ENCODE results near the gene SST.
"Not testable (repeated sequence)": the region's sequence is repeated elsewhere in the genome, so short reads cannot be mapped to it uniquely, and the experiment has no call there.

Gene SST

DNA sequence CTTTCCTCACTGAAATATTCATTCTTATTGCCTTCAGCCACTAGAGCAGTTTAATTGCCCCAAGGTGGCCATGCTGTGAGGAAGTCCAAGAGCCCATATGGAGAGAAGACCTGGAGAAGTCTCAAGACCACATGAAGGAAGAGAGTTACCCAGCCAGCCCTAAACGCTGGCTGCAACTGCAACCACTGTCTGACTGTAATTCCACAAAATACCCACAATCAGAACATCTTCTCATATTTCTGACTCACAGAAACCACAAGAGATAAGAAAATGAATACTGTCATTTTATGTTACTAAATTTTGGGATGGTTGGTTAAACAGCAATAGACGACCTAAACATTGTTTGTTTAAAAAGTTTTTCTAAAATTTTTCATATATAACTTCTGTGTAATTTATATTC lies 14.7 kb upstream of the SST start:
- Histone ChIP-seq H3K27me3 (ENCODE audit: low read depth, low read length) (peaks cover 48% of the 10 kb centered on the region), H4K20me1 (ENCODE audit: insufficient read depth, low read length) (no peaks in the 10 kb centered on the region), H3K36me3 (replicated peaks; ENCODE audit: low read depth, low read length) (no peaks in the 10 kb centered on the region), H3K27ac (ENCODE audit: low read length) (no peak overlapping the region), H3K9ac (ENCODE audit: low read length) (no peak overlapping the region), H3K4me2 (ENCODE audit: low read length) (no peak overlapping the region), H2AFZ (ENCODE audit: low read depth, low read length) (no peak overlapping the region), H3K4me1 (ENCODE audit: low read length) (peaks cover 6% of the 10 kb centered on the region), H3K79me2 (ENCODE audit: low read length) (no peaks in the 10 kb centered on the region), H3K4me3 (ENCODE audit: low read length) (no peak overlapping the region), H3K9me3 (ENCODE audit: insufficient read depth, low read length) (no peaks in the 10 kb centered on the region)
- no peak for TF ChIP-seq EZH2phosphoT487 (IDR thresholded peaks at IDR 0.05; ENCODE audit: low read depth)
- TF ChIP-seq, protein P1, sequence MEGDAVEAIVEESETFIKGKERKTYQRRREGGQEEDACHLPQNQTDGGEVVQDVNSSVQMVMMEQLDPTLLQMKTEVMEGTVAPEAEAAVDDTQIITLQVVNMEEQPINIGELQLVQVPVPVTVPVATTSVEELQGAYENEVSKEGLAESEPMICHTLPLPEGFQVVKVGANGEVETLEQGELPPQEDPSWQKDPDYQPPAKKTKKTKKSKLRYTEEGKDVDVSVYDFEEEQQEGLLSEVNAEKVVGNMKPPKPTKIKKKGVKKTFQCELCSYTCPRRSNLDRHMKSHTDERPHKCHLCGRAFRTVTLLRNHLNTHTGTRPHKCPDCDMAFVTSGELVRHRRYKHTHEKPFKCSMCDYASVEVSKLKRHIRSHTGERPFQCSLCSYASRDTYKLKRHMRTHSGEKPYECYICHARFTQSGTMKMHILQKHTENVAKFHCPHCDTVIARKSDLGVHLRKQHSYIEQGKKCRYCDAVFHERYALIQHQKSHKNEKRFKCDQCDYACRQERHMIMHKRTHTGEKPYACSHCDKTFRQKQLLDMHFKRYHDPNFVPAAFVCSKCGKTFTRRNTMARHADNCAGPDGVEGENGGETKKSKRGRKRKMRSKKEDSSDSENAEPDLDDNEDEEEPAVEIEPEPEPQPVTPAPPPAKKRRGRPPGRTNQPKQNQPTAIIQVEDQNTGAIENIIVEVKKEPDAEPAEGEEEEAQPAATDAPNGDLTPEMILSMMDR (IDR thresholded peaks at IDR 0.05; ENCODE audit: low read depth, low read length) = no peak

DNA sequence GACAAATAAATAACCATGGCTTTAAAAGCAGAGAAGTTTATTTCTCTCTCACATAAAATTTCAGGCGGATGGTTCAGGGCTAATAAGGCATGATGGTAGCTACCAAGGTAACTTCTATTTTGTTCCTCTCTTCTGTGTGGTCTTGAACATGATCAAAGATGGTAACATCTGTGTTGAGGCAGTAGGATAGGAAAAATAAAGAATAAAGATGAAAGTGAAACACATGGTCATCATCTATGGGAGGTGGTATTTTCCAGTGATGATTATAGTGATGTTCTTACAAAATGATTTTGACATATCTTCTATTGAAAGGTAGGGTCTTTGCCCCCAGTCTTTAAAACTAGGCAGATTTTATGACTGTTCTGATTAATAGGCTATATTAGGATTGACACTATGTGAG lies 14.2 kb upstream of the SST start:
- no peaks in the 10 kb centered on the region for H3K36me3 ChIP-seq (replicated peaks; ENCODE audit: low read depth, low read length)
- H3K79me2 ChIP-seq (ENCODE audit: low read length) = no peaks in the 10 kb centered on the region
- no peak overlapping the region for H3K9ac ChIP-seq (ENCODE audit: low read length)
- peaks cover 44% of the 10 kb centered on the region for H3K27me3 ChIP-seq (ENCODE audit: low read depth, low read length)
- no peak overlapping the region for H3K4me2 ChIP-seq (ENCODE audit: low read length)
- H2AFZ ChIP-seq (ENCODE audit: low read depth, low read length) = no peak overlapping the region
- no peaks in the 10 kb centered on the region for H3K9me3 ChIP-seq (ENCODE audit: insufficient read depth, low read length)
- no peaks in the 10 kb centered on the region for H4K20me1 ChIP-seq (ENCODE audit: insufficient read depth, low read length)
- peaks cover 7% of the 10 kb centered on the region for H3K4me1 ChIP-seq (ENCODE audit: low read length)
- H3K4me3 ChIP-seq (ENCODE audit: low read length) = no peak overlapping the region
- TF ChIP-seq, protein P1 (IDR thresholded peaks at IDR 0.05; ENCODE audit: low read depth, low read length) = no peak
- no peak for TF ChIP-seq EZH2phosphoT487 (IDR thresholded peaks at IDR 0.05; ENCODE audit: low read depth)
- no peak overlapping the region for H3K27ac ChIP-seq (ENCODE audit: low read length)

DNA sequence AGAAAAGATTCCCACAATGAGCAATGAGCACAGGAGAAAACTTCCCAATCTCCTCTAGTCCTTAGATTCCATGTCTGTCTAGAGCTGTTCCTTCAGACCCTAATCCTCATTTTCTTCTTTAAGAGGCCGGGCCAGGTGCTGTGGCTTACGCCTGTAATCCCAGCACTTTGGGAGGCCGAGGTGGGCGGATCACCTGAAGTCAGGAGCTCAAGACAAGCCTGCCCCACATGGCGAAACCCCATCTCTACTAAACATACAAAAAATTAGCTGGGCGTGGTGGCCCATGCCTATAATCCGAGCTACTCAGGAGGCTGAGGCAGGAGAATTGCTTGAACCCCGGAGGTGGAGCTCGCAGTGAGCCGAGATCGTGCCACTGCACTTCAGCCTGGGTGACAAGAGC lies 11.6 kb upstream of the SST start:
- H3K4me3 ChIP-seq (ENCODE audit: low read length); H3K4me2 ChIP-seq (ENCODE audit: low read length); H3K79me2 ChIP-seq (ENCODE audit: low read length); H3K9me3 ChIP-seq (ENCODE audit: insufficient read depth, low read length); H3K36me3 ChIP-seq (replicated peaks; ENCODE audit: low read depth, low read length); H3K27ac ChIP-seq (ENCODE audit: low read length); H4K20me1 ChIP-seq (ENCODE audit: insufficient read depth, low read length); H3K9ac ChIP-seq (ENCODE audit: low read length); H2AFZ ChIP-seq (ENCODE audit: low read depth, low read length): not testable (repeated sequence)
- Histone ChIP-seq H3K27me3 (ENCODE audit: low read depth, low read length) (peaks cover 43% of the 10 kb centered on the region), H3K4me1 (ENCODE audit: low read length) (peaks cover 12% of the 10 kb centered on the region)

DNA sequence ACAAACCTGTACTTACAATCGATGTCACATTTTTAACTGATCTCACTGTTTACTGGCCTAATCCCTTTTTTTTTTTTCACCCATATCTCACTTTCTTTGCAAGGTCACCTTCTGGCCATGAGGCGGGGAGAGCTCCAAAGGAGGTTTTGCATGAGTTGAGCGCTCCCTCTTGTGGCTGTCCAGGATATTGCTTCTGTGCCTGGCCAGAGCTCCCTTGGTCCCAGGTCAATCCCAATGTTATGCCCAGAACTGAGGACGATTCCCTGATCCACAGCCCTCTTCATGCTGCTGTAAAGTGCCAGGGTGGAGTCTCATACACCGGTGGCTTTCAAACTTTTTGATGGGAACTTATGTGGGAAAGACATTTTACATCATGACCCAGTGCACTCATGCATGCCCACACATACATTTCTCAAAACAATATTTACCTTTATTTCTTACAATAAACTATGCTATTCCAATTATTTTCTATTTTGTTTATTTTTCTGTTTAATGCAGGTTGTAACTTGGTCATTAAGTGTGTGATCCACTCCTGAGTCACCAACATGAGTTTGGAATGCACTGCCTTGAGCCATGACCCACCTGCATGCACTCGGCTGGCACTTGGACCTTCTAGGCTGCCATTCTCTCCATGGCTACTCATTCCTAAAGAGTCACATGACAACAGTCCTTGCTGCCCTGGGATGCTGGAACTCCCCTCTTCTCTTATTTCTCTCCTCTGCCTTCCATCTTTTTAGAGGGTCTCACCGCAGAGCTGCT lies 9.6 kb upstream of the SST start:
- H3K4me3 ChIP-seq (ENCODE audit: low read length) = no peak overlapping the region
- no peak overlapping the region for H3K27ac ChIP-seq (ENCODE audit: low read length)
- H2AFZ ChIP-seq (ENCODE audit: low read depth, low read length) = no peak overlapping the region
- TF ChIP-seq EZH2phosphoT487 (IDR thresholded peaks at IDR 0.05; ENCODE audit: low read depth) = no peak
- TF ChIP-seq, protein P1 (IDR thresholded peaks at IDR 0.05; ENCODE audit: low read depth, low read length) = peak; percentile 95
- H4K20me1 ChIP-seq (ENCODE audit: insufficient read depth, low read length) = no peaks in the 10 kb centered on the region
- peaks cover 9% of the 10 kb centered on the region for H3K4me1 ChIP-seq (ENCODE audit: low read length)
- peak overlapping the region; percentile 51 for H3K4me2 ChIP-seq (ENCODE audit: low read length)
- H3K9ac ChIP-seq (ENCODE audit: low read length) = no peak overlapping the region
- H3K79me2 ChIP-seq (ENCODE audit: low read length) = no peaks in the 10 kb centered on the region
- peaks cover 51% of the 10 kb centered on the region for H3K27me3 ChIP-seq (ENCODE audit: low read depth, low read length)
- H3K36me3 ChIP-seq (replicated peaks; ENCODE audit: low read depth, low read length) = no peaks in the 10 kb centered on the region
- H3K9me3 ChIP-seq (ENCODE audit: insufficient read depth, low read length) = no peaks in the 10 kb centered on the region
